ENCODE measurements around the gene OXT. TPM values are rescaled to one million over a fixed set of nuclear protein-coding genes. Genes with fewer than 3 reads are reported as not detected.

OXT gene
- total and polyA plus RNA-seq, 2 of the 13 experiments (the other 11 are each of a cell fraction or from before 2014, with no cell fraction given), result not detected

GRCh38 chr20:3071610-3072529 is at the start of gene OXT (continued):
- TF ChIP-seq AKNA (CRISPR knock-in tag; IDR thresholded peaks at IDR 0.05; ENCODE audit: borderline replicate concordance) (no peak), SIN3A (IDR thresholded peaks at IDR 0.05; ENCODE audit: borderline replicate concordance, low read depth, low read length) (no peak), ZNF784 (CRISPR knock-in tag; IDR thresholded peaks at IDR 0.05; ENCODE audit: borderline replicate concordance) (no peak), HHEX (CRISPR knock-in tag; IDR thresholded peaks at IDR 0.05) (no peak), FOXK1 (CRISPR knock-in tag; IDR thresholded peaks at IDR 0.05; ENCODE audit: borderline replicate concordance, low read depth) (peak; percentile 8; the same call in 1 of the 2 replicates), BORCS8-MEF2B (CRISPR knock-in tag; IDR thresholded peaks at IDR 0.05) (no peak), HES4 (CRISPR knock-in tag; IDR thresholded peaks at IDR 0.05; ENCODE audit: borderline replicate concordance) (0 out of 2 replicates have a peak, but pooled peaks have one; percentile 25), YY1 (IDR thresholded peaks at IDR 0.05; ENCODE audit: insufficient read depth, insufficient replicate concordance, low read depth, low read length) (no peak), ZBTB49 (CRISPR knock-in tag; IDR thresholded peaks at IDR 0.05; ENCODE audit: borderline replicate concordance) (no peak), HOXA5 (CRISPR knock-in tag; IDR thresholded peaks at IDR 0.05) (no peak), ZNF674 (CRISPR knock-in tag; IDR thresholded peaks at IDR 0.05; ENCODE audit: low read depth) (no peak), PRDM10 (CRISPR knock-in tag; IDR thresholded peaks at IDR 0.05; ENCODE audit: low read depth) (no peak), GZF1 (CRISPR knock-in tag; IDR thresholded peaks at IDR 0.05) (no peak)
